Stimulated activated naive CD4-positive, alpha-beta T cell (primary cell): ENCODE data around the gene SORCS3.

Experiments used
- DNase-seq, 6 experiments: peaks; one replicate each; lab custom pipeline; 2025; lab: John Stamatoyannopoulos, UW

Gene SORCS3

DNA sequence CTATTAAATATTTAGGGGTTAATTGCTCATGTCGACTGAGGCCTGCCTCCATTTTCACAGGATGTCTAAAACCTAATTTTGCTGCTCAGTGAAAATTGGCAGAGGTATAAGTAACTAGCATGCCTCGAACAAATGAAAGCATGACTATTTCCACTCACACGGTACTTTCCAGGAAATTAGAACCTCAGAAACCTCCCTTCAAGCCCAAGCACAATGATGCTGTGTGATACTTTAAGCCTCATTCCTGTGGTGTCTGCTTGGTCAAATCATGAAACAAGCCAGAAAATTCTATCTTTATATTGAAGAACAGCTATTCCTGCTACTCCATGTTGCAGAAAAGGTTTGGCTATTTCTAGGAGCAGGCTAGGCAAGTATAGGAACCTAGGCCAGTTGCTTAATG lies 203.0 kb downstream of the SORCS3 start:
- no peak for DNase-seq

DNA sequence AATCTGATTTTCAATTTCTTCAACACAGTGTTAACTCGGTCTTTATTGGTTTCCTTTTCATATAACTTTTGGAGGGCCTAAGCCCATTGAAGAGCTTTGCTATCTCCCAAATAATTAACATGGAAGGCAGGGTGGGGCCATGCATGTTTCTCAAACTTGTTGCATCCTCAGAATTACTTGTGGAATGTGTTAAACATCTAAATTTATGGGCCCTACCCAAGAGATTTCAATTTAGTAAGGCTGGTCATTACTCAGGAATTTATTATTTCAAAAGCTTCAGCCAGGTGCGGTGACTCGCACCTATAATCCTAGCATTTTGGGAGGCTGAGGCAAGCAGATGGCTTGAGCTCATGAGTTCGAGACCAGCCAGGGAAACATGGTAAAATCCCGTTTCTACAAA lies 208.9 kb downstream of the SORCS3 start:
- no peak for DNase-seq

- no peak for DNase-seq
Observed at GRCh38 chr10:104867966-104868598, 227.0 kb downstream of the SORCS3 start.

DNA sequence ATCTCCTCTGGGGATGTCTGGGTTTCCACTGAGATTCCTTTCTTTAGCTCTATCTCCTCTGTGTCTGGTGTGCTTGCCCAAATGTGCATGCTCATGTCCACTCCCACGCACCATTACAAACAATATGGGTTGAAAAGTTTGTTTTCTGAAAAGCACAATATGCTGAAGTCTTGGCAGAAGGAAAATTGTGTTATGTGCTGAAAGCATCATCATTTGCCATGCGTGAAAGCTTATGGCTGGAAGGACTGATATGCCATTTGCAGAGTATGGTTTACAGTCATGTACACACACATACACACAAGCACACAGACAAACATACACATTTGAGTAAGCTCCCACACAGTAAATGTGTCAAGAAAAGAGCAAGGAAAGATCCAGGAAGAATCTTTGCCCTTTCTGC lies 231.6 kb downstream of the SORCS3 start:
- DNase-seq: no peak

DNA sequence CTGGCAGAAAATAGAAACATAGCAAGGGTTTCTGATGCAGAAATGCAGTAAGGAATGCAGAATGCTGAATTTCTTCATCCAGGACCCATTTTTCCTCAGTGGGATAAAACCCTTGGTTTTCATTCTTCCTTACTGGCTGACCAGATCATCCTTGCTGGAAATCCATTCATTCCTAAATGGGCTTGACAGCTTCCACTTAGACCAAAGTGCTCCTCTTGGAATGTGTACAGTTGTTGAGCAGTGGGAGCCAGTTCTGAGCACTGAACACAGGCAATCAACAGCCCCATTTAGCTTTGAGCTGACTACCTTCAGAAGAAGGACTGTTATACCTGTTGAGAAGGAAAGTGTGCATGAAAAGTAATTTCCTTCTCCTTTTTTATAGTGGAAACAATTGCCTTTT lies 232.1 kb downstream of the SORCS3 start:
- DNase-seq: no peak

GRCh38 chr10:104875561-104875960 lies 234.5 kb downstream of the SORCS3 start:
- no peak for DNase-seq

GRCh38 chr10:104880624-104881398 lies 239.7 kb downstream of the SORCS3 start:
- DNase-seq: no peak

DNA sequence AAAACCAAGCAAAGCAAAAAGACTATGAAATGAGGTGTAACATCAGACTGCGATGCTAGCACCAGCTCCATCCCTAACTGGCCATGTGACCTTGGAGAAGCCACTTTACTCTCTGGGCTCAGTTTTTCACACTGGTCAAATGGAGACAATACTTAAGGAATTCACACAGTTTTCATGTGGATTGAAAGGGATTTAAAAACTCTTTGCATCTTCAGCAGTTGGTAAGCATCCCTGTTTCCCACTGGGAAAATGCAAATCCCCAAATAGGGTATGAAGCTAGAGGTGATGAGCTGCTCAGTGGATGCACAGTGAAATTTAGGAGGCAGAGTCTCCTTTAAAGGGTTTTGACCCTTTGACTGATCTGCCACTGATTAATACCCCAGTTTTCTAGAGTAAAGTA lies 240.7 kb downstream of the SORCS3 start:
- no peak for DNase-seq

DNA sequence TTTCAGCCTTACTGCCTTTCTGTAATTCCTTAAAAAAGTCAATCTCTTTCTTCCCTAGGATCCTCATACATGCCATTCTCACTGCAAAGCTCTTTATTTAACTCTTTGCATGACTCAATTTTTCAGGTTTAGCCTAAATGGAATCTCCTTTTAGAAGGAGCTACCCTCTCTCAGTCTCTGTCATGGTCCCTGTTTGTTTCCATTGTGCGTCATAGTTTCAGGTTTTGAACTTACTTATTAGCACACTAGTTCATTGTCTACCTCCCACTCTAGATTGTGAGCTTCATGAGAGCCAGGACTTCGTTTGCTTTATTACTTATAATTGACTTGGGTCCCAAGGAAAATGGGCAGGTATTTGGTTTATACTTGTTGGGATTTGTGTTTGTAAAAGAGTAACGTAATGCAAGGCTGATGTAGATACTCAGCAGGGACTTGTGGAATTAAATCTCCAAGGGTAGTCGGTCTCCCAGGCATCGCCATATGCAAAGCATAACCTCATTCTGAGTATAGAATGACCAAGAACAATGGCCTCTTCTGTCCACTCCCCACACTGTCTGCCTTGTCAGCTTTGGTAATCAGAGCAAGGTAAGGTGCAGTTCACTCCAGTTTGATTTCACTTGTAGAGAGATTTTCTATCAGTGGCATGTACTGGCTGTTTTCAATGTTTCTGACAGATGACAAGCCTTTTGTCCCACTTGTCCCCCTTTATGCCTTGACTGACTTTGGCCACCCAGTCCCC lies 252.0 kb downstream of the SORCS3 start:
- DNase-seq: no peak

DNA sequence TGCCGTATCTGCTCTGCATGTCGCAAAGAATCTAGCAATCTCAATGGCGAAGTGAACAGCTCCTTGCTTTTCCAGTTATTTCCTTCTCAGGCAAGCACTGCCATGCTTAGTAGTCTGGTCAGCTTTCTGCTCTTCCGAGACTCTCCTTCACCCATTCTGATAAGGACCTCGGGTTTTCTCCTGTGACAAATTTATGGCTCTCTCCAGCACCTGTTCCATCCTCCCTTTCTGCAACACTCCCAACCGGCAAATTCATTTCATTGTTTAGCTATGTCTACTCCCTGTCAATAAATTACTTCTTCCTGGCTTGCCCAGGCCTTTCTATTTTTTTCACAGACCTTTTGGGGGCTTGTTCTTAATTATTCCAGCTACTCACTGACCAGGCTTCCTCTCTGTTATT lies 252.6 kb downstream of the SORCS3 start:
- DNase-seq: no peak

DNA sequence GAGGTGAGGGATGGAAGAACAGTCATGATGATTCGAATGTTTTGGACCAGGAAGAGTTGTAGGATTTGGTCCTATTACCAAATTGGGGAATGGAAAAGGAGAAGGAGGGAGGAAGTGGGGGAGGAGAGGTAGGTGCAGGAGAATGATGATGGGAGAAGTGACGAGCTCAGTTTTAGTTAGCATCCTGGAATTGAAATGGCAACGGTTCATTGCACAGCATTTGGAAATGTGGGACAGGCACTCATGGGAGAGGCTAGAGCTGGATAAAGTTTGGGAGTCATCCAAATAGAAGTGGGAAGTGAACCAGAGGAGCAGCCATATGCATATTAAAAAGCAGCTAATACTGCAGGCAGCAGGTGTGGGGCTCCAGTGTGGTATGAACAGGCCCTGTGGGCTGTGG lies 253.6 kb downstream of the SORCS3 start:
- DNase-seq: no peak

DNA sequence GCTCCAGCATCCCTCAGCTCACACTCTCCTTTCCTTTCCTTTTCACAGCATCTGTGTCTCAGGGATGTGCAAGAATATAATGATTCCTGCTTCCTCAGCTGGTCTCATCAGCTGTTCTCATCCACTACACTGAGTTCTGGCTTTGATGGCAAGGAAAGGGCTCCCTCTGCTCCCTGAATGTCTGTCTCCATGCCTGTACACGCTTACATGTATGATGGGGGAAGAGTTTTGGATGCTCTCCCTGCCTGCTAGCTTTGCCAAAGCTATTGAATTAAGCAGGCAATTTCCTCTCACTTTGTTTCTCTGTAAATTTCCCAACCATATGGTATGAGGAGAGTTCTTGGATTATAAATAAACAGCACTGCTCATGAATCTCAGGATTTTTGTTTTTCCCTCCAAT lies 254.5 kb downstream of the SORCS3 start:
- DNase-seq: no peak

DNA sequence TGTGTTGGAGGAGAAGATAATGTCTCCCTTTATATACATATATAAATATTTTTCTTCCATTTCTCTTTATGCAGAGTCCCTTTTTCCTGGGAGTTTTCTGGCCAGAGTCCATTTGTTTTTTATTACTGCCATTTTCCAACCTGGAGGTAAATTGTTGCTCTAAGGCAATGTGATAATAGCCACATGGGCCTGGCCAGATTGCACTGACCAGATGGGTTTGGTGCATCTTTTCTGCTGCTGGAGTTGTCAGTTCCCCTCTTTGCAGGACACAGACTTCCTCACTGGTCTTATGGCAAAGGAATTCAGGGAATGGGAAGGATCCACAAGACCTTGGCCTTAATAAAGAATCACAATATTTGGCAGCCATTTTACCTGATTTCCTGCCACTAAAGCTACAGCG lies 254.9 kb downstream of the SORCS3 start:
- DNase-seq: no peak

DNA sequence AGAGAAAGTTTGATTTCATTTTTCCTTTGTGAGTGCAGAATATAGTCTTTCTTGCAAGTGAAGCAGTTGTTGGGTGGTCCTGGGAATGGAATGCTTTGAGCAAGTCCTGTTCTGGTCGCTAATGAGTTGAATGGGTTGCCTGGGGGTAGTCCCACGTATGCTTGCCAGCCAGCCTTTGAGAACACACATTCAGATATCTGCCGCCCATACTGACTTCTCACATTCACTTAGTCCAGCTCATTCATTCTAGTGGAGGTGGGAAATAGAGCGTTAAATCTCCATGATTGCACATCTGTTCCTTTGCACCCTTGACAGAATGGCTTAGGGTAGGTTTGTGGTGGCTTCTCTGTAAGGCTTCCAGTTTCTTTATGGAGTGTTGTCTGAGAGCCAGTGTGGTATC lies 256.6 kb downstream of the SORCS3 start:
- DNase-seq: no peak

- no peak for DNase-seq
Observed at GRCh38 chr10:104899779-104900178, 258.7 kb downstream of the SORCS3 start.

DNA sequence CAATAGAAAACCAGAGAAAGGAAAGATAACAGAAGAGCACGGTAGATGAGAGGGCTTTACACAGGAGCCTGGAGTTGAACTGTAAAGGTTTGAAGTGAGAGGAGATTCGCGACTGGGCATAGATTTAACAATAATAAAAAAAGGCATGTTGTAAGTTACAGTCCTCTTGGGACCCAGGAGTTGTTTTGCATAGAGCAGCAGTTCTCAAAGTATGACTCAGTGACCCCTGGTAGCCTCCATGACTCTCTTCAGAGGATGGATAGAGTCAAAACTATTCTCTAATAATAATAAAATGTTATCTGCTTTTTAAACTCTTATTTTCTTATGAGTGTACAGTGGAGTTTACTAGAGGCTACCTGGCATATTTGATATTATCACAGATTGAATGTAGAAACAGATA lies 262.3 kb downstream of the SORCS3 start:
- no peak for DNase-seq

- DNase-seq: no peak
Observed at GRCh38 chr10:104904753-104905323, 263.7 kb downstream of the SORCS3 start.

GRCh38 chr10:104906112-104906511 lies 265.0 kb downstream of the SORCS3 start:
- no peak for DNase-seq

- DNase-seq: no peak
Observed at GRCh38 chr10:104907521-104907920, 266.4 kb downstream of the SORCS3 start.

DNA sequence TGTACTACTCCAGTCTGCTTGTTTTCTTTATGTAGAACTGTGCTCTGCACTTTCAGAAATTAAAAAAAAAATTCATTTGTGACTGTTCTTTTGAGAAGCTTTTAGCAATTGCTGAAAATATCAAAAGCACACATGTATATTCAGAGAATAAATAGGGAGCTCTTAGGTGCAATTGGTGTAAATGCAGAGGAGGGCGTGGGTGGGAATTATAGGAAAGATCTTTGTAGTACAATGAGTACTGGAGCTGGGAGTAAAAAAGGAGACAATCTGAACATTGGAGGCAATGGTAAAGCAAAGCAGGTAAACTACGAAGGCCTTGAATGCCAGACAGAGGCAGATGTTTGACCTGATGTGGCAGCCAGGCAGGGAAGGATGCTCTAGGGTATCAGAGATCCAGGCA lies 267.5 kb downstream of the SORCS3 start:
- no peak for DNase-seq

- DNase-seq: no peak
Observed at GRCh38 chr10:104910712-104911111, 269.6 kb downstream of the SORCS3 start.

DNA sequence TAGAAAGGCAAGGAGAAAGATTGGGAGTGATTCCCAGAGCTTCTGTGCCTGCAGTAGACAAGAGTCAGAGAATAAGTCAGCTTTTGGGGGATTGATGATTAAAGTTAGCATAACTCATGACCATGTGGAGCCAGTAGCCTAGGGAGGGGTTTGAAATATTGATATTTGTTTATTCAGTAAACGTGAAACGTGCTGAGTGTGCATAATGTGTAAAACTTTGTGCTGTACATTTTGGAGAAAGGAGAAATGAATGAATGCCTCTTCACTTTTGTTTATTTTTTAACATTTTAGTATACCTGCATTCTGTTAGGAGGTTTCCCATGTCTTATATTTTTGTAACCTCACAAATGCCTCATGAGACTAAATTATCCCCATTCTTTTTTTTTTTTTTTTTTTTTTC lies 272.3 kb downstream of the SORCS3 start:
- DNase-seq: no peak

GRCh38 chr10:104920476-104920875 lies 279.4 kb downstream of the SORCS3 start:
- no peak for DNase-seq
